Right cardiac atrium (tissue), 5 donors: ENCODE data around the gene APPL2. TPM values are rescaled to one million over a fixed set of nuclear protein-coding genes. Genes with fewer than 3 reads are reported as not detected.
A peak's percentile ranks its signal among the peaks of the same experiment; 100 is the strongest.

ENCODE experiments used
- ATAC-seq, 2 donors: fragments of 200-7000 bp; cut with Tn5 transposase; one replicate each; pipeline versions ENCODE4 v1.8.0 to v1.9.1; 2020; ENCODE audit warnings: moderate library complexity in 2 of 2, mild to moderate bottlenecking in 1 of 2
- DNase-seq, 3 donors: peaks; one replicate each; pipeline ENCODE4 v3.0.0-alpha.2; 2020
- H3K27ac ChIP-seq: one replicate; pipeline ENCODE4 v1.5.1; 2013; ENCODE audit warnings: mild to moderate bottlenecking, low read length, control low read depth, moderate library complexity
- H3K27me3 ChIP-seq: one replicate; pipeline ENCODE4 v1.6.1; 2013; ENCODE audit not compliant: control insufficient read depth, insufficient read depth
- H3K4me1 ChIP-seq: one replicate; pipeline ENCODE4 v1.6.1; 2013; ENCODE audit warnings: low read length; ENCODE audit not compliant: control insufficient read depth, insufficient read depth
- H3K4me3 ChIP-seq: one replicate; pipeline ENCODE4 v1.5.1; 2013; ENCODE audit warnings: low read length, control low read depth
- H3K9me3 ChIP-seq: one replicate; pipeline ENCODE4 v1.6.1; 2013; ENCODE audit warnings: low read length; ENCODE audit not compliant: control insufficient read depth
- WGBS: extraction: QIAGEN DNeasy Blood & Tissue Kit; methylation state at CpG from one replicate; pipeline ENCODE4 v1.1.7; 2013; 5-methylcytosine and 5-hydroxymethylcytosine counted together
- intact Hi-C, 4 donors: fragments of 100-400 bp; cut with DNase I; formaldehyde crosslinking; loops; one replicate each; pipeline versions ENCODE4 v1.11.0 to v1.14.0; 2022 to 2023
- polyA plus RNA-seq: library from polyadenylated mRNA; stranded (reverse); fragments of 200-250 nt; gene quantifications from one replicate; pipeline ENCODE4 v1.2.3, GENCODE V29; 2013
- total RNA-seq, 4 donors: library from RNA; stranded (reverse); fragmentation: NEBNext Ultra II Directional; extraction: Animal tissue kit (Norgen Biotek cat#: 25700); gene quantifications; one replicate each; pipeline ENCODE4 v1.2.1, GENCODE V29; 2021
- donor health status: healthy with polysubstance abuse.
- donor health status: DM: no; HTN: yes; CAD: no.
- donor health status: DM: no; HTN: no; CAD: no.
- donor health status: DM: no; HTN: yes; CAD: no; lungs with severe emphysema.
- donor health status: DM: yes; HTN: yes; CAD: no.

Gene APPL2
- total and polyA plus RNA-seq, 5 donors = 13.4 to 27.9 (median 20.7) TPM

GRCh38 chr12:105233041-105233905 is 2.7 kb downstream of the APPL2 start:
- 42% methylated on average over 4 of the region's 4 CpGs for whole genome bisulfite sequencing
- ATAC-seq = peak in 1 of 2 donors; percentile 30
- intact Hi-C loops = no loop called here
- H3K9me3 ChIP-seq = no peaks in the 10 kb centered on the region
- H3K27me3 ChIP-seq = no peaks in the 10 kb centered on the region
- H3K4me1 ChIP-seq = peaks cover 3% of the 10 kb centered on the region
- DNase-seq = no peak
- H3K4me3 ChIP-seq = peak overlapping the region; percentile 92
- H3K27ac ChIP-seq = peak overlapping the region; percentile 63

GRCh38 chr12:105231396-105231795 is 4.6 kb downstream of the APPL2 start:
- intact Hi-C loops = no loop called here
- 72% methylated on average over 5 of the region's 5 CpGs for WGBS
- H3K27ac ChIP-seq = no peak overlapping the region
- no peak overlapping the region for H3K4me3 ChIP-seq
- ATAC-seq = no peak
- H3K4me1 ChIP-seq = peaks cover 3% of the 10 kb centered on the region
- H3K27me3 ChIP-seq = no peaks in the 10 kb centered on the region
- no peaks in the 10 kb centered on the region for H3K9me3 ChIP-seq
- no peak for DNase-seq

DNA sequence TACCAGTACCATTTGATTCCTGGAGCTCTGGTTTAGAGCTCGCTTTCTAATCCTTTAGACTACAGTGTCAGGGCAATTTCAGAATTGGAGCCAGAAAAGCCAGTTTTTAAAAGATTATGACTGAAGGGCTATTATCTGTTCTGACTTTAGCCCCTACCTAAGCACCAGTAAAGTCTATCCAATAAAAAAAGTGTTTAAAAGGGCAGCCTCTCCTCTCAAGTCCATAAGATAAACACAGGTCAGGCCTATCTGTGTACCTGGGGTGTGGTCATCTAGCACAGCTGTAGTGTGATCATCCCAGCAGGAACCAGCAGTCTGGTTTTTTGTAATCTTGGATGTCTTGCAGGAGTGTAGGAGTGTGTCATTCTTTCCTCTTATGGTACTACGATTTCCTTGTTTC is 6.6 kb downstream of the APPL2 start:
- Histone ChIP-seq H3K27ac (no peak overlapping the region), H3K4me3 (no peak overlapping the region), H3K4me1 (peaks cover 8% of the 10 kb centered on the region), H3K9me3 (no peaks in the 10 kb centered on the region), H3K27me3 (no peaks in the 10 kb centered on the region)
- intact Hi-C loops = no loop called here
- ATAC-seq (no peak), DNase-seq (no peak)
- WGBS = 85% methylated on average over 2 of the region's 2 CpGs

- no peak for ATAC-seq
- no peaks in the 10 kb centered on the region for H3K9me3 ChIP-seq
- H3K27me3 ChIP-seq = no peaks in the 10 kb centered on the region
- peaks cover 9% of the 10 kb centered on the region for H3K4me1 ChIP-seq
- no peak overlapping the region for H3K27ac ChIP-seq
- DNase-seq = no peak
- 96% methylated on average over 8 of the region's 8 CpGs for WGBS
- no peak overlapping the region for H3K4me3 ChIP-seq
- intact Hi-C loops = no loop called here
Measured at GRCh38 chr12:105228966-105229365, 7.0 kb downstream of the APPL2 start.

DNA sequence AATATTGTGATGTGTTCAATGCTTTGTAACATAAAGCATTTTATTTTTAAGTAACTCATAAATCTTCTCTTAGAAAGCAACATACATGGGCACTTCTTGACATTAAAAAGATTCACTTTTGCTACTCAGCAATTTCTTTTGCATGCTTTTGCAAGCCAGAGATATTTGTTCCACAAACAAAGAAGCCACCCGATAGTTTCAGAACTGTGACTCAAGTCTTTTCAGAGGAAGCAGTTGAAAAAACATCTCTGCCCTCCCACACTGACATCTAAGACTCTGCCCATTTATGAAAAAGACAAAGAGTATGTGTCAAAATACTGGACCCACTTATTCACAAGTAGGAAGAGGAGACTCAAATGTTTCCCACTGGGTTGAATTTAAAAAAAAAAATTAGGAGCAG is 7.5 kb downstream of the APPL2 start:
- Histone ChIP-seq H3K4me1 (peaks cover 12% of the 10 kb centered on the region), H3K27me3 (no peaks in the 10 kb centered on the region), H3K27ac (no peak overlapping the region), H3K9me3 (no peaks in the 10 kb centered on the region), H3K4me3 (no peak overlapping the region)
- intact Hi-C loops = no loop called here
- DNase-seq = no peak
- no peak for ATAC-seq
- 37% methylated on average over 1 of the region's 1 CpG for WGBS

DNA sequence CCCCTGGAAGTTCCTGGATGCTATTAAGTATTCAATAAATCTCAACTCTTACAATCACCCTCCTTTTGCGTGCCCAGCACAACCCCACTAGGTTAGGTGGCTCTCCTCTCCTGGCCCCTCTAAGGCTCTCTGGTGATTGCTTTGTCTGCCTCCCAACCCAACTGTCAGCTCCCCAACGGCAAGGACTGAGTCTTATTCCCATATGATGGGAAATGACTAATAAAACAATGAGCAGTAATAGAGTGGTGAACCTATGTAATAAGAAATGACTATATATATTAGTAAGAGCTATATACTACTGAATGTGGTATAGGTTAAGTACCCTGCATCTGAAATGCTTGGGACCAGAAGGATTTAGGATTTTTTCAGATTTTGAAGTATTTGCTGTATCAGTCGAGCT is 8.1 kb downstream of the APPL2 start:
- Histone ChIP-seq H3K4me3 (no peak overlapping the region), H3K27ac (no peak overlapping the region), H3K9me3 (no peaks in the 10 kb centered on the region), H3K27me3 (no peaks in the 10 kb centered on the region), H3K4me1 (peaks cover 13% of the 10 kb centered on the region)
- intact Hi-C loops = no loop called here
- 87% methylated on average over 3 of the region's 3 CpGs for WGBS
- no peak for DNase-seq
- no peak for ATAC-seq

- 14% methylated on average over 8 of the region's 8 CpGs for WGBS
- DNase-seq (peak; percentile 59 to 73 (median 67)), ATAC-seq (peak; percentile 86 to 89)
- Histone ChIP-seq H3K27ac (peak overlapping the region; percentile 12), H3K27me3 (no peaks in the 10 kb centered on the region), H3K4me3 (no peak overlapping the region), H3K9me3 (no peaks in the 10 kb centered on the region), H3K4me1 (peaks cover 22% of the 10 kb centered on the region)
- intact Hi-C loops = no loop called here
Measured at GRCh38 chr12:105226219-105226618, 9.8 kb downstream of the APPL2 start.

GRCh38 chr12:105225505-105226015 is 10.4 kb downstream of the APPL2 start:
- Histone ChIP-seq H3K4me1 (peaks cover 25% of the 10 kb centered on the region), H3K4me3 (no peak overlapping the region), H3K27ac (no peak overlapping the region), H3K27me3 (no peaks in the 10 kb centered on the region), H3K9me3 (no peaks in the 10 kb centered on the region)
- DNase-seq (no peak), ATAC-seq (no peak)
- intact Hi-C loops = no loop called here
- 51% methylated on average over 5 of the region's 5 CpGs for WGBS

- 98% methylated on average over 4 of the region's 4 CpGs for WGBS
- DNase-seq (no peak), ATAC-seq (no peak)
- Histone ChIP-seq H3K4me1 (peaks cover 28% of the 10 kb centered on the region), H3K27me3 (no peaks in the 10 kb centered on the region), H3K27ac (no peak overlapping the region), H3K4me3 (no peak overlapping the region), H3K9me3 (no peaks in the 10 kb centered on the region)
- intact Hi-C loops = no loop called here
Measured at GRCh38 chr12:105224399-105224798, 11.6 kb downstream of the APPL2 start.

DNA sequence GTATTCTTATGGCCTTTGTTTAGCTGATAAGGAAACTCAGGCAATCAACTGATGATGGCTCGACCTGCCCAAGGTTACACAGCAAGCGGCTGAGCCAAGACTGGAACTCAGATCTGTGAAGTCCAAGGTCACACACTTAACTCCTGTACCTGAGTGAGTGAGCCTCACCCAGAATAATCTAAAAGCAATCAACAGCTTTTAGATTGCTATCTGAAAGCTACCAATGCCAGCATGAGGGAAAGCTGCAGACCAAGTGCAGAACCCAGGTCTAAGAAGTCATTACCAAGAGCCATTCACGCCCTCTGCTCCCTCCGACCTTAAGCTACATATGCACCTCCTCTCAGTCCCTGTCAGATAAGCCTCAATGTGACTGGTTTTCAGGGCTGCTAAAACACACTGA is 12.1 kb downstream of the APPL2 start:
- H3K4me1 ChIP-seq = peaks cover 33% of the 10 kb centered on the region
- ATAC-seq (no peak), DNase-seq (no peak)
- no peaks in the 10 kb centered on the region for H3K27me3 ChIP-seq
- no peak overlapping the region for H3K4me3 ChIP-seq
- H3K27ac ChIP-seq = no peak overlapping the region
- no peaks in the 10 kb centered on the region for H3K9me3 ChIP-seq
- intact Hi-C loops = no loop called here
- 86% methylated on average over 4 of the region's 4 CpGs for WGBS

DNA sequence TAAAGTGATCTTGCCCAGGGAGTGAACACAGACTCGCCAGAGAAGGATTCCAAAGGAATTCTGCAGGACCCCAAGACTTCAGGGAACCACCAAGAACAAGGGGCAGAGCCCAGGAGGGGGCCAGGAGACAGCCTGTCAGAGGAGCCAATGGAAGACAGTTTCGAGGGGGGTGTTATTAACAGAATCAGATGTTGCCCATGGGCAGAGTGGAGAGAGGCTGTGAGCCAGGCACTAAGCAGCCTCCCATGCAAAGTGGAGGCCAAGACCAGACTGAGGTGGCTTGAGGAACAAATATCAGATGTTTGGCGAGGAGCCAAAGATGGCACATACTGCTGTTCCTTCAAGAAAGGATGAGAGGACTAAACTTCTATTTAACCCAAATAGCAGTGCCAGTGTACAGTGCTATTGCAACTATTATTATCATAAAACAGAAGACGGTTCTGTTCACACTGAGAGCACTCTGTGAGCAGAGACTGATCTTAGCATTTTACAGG is 12.6 kb downstream of the APPL2 start:
- 83% methylated on average over 4 of the region's 4 CpGs for WGBS
- DNase-seq (no peak), ATAC-seq (no peak)
- intact Hi-C loops = no loop called here
- no peak overlapping the region for H3K4me3 ChIP-seq
- no peaks in the 10 kb centered on the region for H3K9me3 ChIP-seq
- H3K27ac ChIP-seq = no peak overlapping the region
- no peaks in the 10 kb centered on the region for H3K27me3 ChIP-seq
- H3K4me1 ChIP-seq = peaks cover 36% of the 10 kb centered on the region
